G401.6 (cell line): ENCODE data around the gene MOAP1.
A peak's percentile ranks its signal among the peaks of the same experiment; 100 is the strongest.
"Not testable (repeated sequence)": the region's sequence is repeated elsewhere in the genome, so short reads cannot be mapped to it uniquely, and the experiment has no call there.

Experiments used
- FAIRE-seq: peaks from 2 replicates; lab custom pipeline; 2012; peaks lifted over from hg19 to GRCh38; lab: Jason Lieb, UNC

The MOAP1 gene

DNA sequence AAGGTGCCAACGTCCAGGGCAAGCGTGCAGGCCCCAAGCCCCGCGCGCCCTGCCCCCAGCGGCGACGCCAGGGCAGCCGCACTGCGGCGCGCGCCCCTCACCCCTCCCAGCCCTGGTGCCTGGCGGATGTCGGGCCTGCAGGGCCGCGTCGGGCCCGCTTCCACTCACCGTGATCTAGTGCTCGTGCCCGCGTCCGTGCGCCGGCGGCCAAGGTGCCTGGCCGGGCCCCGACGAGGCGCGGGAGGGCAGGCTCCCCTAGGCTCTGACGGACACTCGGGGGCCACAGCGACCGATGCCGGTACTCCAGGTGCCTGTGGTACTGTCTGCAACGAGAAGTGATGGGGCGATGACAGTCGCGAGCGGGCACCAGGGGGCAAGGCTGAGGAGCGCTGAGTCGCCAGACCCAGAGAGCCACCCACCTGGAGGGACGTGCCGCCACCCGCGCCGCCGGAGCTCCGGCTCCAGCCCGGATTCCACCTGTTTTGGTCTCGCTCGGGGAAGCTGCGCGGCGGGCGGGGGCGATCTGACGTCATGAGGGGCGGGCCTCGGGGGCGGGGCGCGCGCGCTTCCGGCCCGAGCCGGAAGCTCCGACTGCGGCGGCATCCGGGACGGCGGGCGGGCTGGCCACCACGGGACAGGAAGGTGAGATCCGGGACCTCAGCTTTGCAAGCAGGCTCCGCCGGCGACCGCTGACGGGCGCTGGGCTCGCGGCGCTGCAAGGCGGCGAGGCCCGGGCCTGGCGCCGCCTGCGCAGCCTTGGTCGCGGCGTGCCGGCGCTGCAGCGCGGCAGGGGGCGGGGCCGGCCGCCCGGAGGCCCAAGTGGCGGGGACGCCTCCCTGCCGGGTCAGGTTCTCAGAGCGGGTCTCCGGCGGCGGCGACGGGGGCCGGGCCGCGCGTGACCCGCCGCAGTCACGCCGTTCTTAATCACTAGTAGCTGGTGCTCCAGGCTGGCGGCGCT lies at the start of gene MOAP1, which contains the start of gene LYSET:
Gene MOAP1, minus strand, starts transcription at position 507 of the 958 bp plus-strand sequence. CDS start 655 bp downstream, outside the sequence.
Gene LYSET, plus strand, starts transcription at position 927 of the 958 bp plus-strand sequence. CDS start 89 bp downstream, outside the sequence.
- FAIRE-seq = no peak

- FAIRE-seq = not testable (repeated sequence)
Observed at GRCh38 chr14:93233078-93233477, 48.4 kb upstream of the MOAP1 start.

DNA sequence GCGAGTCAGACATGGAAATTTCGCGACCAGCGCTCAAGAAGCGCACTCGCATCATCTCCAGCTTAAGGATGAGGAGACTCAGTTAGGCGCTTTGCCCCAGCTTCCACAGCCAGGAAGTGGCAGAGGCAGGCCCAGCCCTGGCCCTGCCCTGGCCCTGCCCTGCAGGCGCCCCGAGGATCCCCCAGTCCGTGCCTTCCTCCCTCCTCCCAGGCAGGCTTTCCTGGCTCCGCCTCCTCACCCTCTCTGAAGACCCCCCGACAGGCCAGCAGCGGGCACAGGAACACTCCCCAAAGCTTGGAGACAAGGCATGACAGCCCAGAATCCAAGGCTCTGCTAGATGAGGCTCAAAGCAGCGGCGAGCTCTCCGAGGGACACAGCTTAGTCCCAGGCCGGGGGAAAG lies 47.5 kb upstream of the MOAP1 start:
- no peak for FAIRE-seq

GRCh38 chr14:93231129-93231979 lies 46.7 kb upstream of the MOAP1 start:
- FAIRE-seq = no peak

GRCh38 chr14:93230539-93230938 lies 45.8 kb upstream of the MOAP1 start:
- no peak for FAIRE-seq

DNA sequence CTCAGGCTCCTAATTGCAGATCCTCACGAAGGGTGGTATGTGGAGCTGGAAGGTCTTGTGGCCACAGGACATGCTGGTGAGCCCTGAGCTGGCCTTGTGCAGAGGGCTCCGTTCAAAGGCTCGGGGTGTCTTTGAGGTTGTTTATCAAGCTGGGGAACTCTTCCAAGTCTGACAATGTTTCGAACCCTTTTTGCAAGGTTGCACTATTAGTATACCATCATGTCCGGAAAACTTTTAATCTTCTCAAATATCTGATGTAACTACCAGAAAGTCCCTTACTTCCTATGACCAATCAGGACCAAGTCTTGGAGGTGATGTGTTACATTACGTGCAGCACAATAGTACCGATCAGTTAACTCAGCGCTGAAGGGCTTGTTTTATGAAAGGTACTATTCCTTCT lies 43.9 kb upstream of the MOAP1 start:
- no peak for FAIRE-seq

GRCh38 chr14:93223565-93223964 lies 38.9 kb upstream of the MOAP1 start:
- no peak for FAIRE-seq

GRCh38 chr14:93220509-93220908 lies 35.8 kb upstream of the MOAP1 start:
- no peak for FAIRE-seq

DNA sequence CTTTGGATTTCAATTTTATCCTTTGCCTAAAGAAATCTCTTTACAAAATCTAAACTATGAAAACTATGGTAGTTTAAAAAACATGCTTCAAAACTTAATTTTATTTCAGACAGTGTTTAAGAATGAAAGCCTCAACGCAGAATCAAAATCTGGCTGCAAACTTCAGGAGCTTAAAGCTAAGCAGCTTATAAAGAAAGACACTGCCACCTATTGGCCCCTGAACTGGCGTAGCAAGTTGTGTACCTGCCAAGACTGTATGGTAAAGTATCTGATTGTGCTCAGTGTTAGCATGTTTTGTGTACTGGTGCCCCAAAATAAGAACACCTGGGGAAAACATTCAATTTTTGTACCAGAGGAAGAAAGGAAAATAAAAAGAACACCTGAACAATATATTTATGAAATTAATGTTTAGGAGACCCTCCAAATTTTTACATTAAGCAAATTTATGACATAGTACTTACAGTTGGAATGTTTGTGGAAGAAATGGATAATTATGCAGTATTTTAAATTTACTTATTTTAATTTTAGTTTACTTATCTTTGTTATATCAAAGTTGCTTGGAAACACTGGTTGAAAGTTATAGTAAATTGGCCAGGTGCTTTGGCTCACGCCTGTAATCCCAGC lies 34.5 kb upstream of the MOAP1 start:
- peak; percentile 95 for FAIRE-seq

- no peak for FAIRE-seq
Observed at GRCh38 chr14:93214598-93214997, 29.9 kb upstream of the MOAP1 start.

DNA sequence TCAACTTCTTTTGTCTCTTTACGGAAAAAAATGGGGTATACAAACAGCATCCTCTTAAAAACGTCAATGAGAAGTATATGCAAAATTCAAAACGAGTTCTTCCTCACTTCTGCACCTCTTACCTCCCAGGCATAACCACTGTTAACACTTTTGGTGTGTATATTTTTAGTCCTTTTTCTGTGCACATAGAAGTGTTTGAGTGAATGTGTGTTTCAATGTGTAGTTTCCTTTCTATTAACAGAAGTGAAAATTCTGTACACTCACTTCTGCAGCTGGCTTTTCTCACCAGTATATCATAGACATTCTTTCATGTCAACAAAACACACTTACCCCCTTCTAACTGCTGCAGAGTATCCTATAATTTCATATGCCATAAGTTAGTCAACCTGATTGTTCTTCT lies 27.7 kb upstream of the MOAP1 start:
- no peak for FAIRE-seq

DNA sequence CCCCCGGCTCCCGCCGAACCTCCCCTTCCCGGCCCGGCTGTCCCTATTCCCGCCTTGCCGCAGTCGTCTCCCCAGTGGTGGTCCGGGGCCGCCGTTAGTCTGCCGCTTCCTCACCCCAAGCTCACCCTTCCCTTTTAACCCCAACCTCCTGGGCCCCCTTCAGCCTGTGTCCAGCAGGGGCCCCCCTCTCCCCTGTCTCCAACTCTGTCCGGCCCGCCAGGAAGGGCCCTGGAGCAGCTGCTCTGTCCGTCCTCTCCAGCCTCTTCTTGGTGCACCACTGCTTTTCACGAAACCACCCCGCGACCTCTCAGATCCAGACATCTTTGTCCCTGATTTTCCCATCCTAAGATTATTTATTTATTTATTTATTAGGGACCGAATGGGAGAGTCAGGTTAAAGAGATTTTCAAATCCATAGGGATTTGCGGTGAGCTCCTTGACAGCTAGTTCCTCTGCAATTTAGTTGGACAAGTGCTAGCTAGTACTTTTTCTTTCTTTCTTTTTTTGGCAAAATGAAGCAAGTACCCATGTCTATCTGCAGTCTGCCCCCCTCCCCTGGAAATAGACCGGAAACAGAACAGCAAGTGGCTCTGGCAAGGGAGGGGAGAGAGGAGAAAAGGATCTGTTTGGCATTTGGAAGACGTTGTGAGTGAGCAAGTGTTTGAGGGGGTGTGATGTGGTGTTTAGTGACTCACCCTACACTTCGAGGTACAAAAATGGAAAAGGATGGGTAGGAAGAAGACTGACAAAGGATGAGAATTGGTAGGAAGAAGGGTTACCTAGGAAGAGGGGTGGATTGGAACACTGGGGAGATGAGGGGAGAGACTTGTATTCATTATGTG lies 23.0 kb upstream of the MOAP1 start:
- no peak for FAIRE-seq

- FAIRE-seq = peak; percentile 97
Observed at GRCh38 chr14:93206793-93207467, 22.2 kb upstream of the MOAP1 start, which contains the start of the genes GON7 and UBR7. Gene GON7 (minus strand): TSS chr14:93207065. CDS start chr14:93207037, 28 bp downstream. Gene UBR7 (plus strand): TSS chr14:93207256. CDS start chr14:93207292, 36 bp downstream.

- FAIRE-seq = no peak
Observed at GRCh38 chr14:93201155-93201704, 16.5 kb upstream of the MOAP1 start.

- no peak for FAIRE-seq
Observed at GRCh38 chr14:93200553-93200952, 15.9 kb upstream of the MOAP1 start.

DNA sequence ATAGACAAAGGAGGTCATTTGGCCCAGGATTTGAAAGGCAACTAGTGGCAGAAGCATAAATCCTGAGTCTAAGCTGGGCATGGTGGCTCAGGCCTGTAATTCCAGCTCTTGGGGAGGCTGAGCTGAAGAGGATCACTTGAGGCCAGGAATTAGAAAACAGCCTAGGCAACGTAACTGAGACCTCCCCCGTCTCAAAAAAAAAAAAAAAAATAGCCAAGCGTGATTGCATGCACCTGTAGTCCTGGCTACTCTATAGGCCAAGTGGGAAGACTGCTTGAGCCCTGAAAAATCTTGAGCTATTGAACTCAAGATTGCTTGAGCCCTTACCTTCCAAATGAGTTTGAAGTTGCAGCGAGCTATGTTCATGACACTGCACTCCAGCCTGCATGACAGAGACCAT lies 14.3 kb upstream of the MOAP1 start:
- FAIRE-seq = no peak

GRCh38 chr14:93195316-93195999 lies 10.8 kb upstream of the MOAP1 start:
- no peak for FAIRE-seq

GRCh38 chr14:93186956-93187355 lies 2.3 kb upstream of the MOAP1 start:
- no peak for FAIRE-seq

- FAIRE-seq = no peak
Observed at GRCh38 chr14:93186466-93186865, 1.8 kb upstream of the MOAP1 start.

GRCh38 chr14:93185349-93185720 lies 638 bp upstream of the MOAP1 start:
- no peak for FAIRE-seq
